HG03097 (cell line): ENCODE measurements around the gene XRN1.
A peak's percentile ranks its signal among the peaks of the same experiment; 100 is the strongest.
"Not testable (repeated sequence)": the region's sequence is repeated elsewhere in the genome, so short reads cannot be mapped to it uniquely, and the experiment has no call there.

Experiments
- ATAC-seq: cut with Tn5 transposase; IDR thresholded peaks from one replicate; pipeline ENCODE4 v1.9.1; 2021; ENCODE audit not compliant: unreplicated experiment, low FRiP score

XRN1 gene

DNA sequence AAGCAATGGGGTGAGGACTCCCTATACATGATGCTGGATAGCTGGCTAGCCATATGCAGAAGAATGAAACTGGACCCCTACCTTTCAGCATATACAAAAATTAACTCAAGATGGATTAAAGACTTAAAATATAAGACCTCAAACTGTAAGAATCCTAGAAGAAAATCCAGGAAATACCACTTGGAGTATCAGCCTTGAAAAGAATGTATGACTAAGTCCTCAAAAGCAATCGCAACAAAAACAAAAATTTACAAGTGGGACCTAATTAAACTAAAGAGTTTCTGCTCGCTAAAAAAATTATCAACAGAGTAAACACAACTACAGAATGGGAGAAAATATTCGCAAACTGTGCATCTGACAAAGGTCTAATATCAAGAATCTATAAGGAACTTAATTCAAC lies 94.3 kb downstream of the XRN1 start:
- ATAC-seq = no peak

DNA sequence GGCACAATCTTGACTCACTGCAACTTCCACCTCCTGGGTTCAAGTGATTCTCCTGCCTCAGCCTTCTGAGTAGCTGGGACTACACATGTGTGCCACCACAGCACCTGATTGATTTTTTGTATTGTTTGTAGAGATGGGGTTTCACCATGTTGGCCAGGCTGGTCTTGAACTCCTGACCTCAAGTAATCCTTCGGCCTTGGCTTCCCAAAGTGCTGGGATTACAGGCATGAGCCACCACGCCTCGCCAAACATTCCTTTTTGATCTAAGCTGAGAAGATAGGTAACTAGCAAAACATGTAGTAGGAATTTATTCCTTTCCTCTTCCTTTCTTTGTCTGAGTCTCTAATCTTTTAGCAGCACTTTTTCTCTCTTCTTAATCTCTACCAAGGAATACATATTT lies 95.1 kb downstream of the XRN1 start:
- ATAC-seq = not testable (repeated sequence)

GRCh38 chr3:142348460-142348859 lies 99.4 kb downstream of the XRN1 start:
- no peak for ATAC-seq

- ATAC-seq = no peak
These were observed 109.8 kb downstream of the XRN1 start for GRCh38 chr3:142337994-142338393.

DNA sequence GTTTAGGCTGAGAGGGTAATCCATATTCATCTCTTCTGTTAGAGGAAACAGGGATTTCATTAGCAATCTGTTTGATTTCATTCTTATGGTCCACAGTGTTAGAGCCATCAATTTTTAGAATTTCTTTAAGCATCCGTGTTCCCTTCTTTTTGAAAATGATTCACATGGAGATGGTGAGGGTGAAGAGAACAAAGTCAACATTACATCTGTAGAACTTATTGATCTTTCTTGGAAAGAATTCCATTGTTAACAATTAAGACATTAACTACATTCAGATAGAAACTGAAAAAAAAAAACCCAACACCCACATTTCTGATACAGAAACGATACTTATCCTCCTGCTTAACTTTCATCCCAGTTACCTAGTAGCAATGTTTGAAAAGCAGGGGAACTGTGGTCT lies 115.4 kb downstream of the XRN1 start:
- no peak for ATAC-seq

GRCh38 chr3:142324275-142324953 lies 123.4 kb downstream of the XRN1 start:
- not testable (repeated sequence) for ATAC-seq

- no peak for ATAC-seq
These were observed 127.9 kb downstream of the XRN1 start for GRCh38 chr3:142319912-142320311.

- ATAC-seq = no peak
These were observed 128.7 kb downstream of the XRN1 start for GRCh38 chr3:142319094-142319493.

DNA sequence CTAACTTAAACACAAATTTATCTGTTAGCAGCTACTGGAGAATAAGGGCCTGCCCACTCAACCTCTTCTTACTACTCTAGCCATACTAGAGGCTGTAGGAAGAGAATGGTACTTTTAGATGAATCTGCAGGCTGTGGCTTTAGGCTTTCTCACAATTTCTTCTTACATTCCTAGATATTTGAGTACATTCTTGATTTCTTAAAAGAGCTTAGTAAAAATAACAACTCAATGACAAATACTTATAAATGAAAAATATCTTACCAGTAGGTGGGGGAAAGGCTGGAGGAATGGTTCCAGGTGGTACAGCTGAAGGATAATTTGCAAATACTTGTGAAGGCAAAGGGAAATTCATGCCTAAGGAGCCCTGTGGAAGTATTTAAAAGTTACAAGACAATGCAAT lies 129.5 kb downstream of the XRN1 start:
- ATAC-seq = no peak

DNA sequence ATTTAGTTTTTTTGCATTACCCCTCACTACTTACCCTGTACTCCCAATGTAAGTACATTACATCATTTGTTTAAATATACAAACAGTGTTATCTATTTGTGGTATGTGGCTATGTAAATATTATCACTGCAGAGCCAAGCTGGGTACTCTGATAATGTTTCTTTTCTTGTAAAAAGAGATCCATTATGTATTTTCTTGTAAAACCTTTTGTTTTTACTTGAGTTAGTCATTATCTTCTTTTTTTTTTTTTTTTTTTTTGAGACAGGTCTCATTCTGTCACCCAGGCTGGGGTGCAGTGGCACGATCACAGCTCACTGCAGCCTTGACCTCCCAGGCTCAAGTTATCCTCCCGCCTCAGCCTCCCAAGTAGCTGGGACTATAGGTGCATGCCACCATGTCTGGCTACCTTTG lies 131.9 kb downstream of the XRN1 start:
- not testable (repeated sequence) for ATAC-seq

- ATAC-seq = no peak
These were observed 132.8 kb downstream of the XRN1 start for GRCh38 chr3:142315083-142315482.

- no peak for ATAC-seq
These were observed 137.4 kb downstream of the XRN1 start for GRCh38 chr3:142310439-142310838.

DNA sequence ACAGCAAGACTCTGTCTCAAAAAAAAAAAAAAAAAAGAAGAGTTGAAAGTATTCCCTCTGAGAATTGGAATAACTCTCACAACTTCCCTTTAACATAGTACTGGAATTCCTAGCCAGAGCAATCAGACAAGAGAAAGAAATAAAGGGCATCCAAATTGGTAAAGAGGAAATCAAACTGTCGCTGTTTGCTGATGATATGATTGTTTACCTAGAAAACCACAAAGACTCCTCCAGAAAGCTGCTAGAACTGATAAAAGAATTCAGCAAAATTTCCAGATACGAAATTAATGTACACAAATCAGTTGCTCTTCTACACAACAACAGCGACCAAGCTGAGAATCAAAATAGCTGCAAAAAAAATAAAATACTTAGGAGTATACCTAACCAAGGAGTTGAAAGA lies 145.0 kb downstream of the XRN1 start:
- ATAC-seq = not testable (repeated sequence)

DNA sequence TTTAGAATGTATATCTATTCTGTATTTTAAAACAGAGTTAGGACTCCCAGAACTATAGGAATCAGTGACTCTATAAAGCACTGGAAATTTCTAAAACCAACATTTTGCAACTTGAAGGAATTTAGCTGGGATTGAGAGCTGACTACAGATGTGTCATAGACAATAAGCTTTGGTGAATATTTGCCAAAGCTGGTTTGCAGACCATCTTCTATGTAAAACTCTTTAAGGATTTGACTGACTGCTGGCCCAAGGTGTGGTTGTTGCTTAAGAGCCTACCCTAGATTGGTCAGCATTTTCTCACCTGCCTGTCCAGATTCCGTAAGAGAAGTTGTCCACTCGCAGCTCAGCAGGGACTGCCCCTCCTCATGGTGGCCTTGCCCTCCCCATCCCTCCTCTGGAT lies 149.2 kb downstream of the XRN1 start:
- ATAC-seq = no peak

GRCh38 chr3:142296507-142296906 lies 151.3 kb downstream of the XRN1 start:
- no peak for ATAC-seq

GRCh38 chr3:142287866-142288638 lies 159.8 kb downstream of the XRN1 start:
- no peak for ATAC-seq

DNA sequence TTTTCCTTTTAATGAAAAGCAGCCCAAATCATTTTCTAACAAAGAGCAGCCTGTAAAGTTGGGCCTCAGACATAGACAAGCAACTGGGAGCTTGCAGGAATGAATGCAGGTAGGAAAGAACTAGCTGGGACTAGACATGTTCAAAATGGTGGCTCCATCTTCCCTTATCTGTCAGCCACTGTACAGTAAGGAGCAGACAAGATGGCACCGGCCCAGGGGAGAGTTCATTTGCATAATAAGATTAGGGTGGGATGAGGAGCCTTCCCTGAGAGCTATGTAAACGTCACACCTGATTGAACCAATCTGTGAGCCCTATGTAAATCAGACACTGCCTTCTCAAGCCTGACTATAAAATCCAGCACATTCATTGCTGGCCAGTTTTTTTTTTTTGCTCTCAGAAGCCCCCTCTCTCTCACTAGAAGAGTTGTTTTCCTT lies 162.7 kb downstream of the XRN1 start:
- ATAC-seq = no peak

GRCh38 chr3:142282503-142282902 lies 165.3 kb downstream of the XRN1 start:
- no peak for ATAC-seq

- ATAC-seq = no peak
These were observed 166.4 kb downstream of the XRN1 start for GRCh38 chr3:142281474-142281873.

DNA sequence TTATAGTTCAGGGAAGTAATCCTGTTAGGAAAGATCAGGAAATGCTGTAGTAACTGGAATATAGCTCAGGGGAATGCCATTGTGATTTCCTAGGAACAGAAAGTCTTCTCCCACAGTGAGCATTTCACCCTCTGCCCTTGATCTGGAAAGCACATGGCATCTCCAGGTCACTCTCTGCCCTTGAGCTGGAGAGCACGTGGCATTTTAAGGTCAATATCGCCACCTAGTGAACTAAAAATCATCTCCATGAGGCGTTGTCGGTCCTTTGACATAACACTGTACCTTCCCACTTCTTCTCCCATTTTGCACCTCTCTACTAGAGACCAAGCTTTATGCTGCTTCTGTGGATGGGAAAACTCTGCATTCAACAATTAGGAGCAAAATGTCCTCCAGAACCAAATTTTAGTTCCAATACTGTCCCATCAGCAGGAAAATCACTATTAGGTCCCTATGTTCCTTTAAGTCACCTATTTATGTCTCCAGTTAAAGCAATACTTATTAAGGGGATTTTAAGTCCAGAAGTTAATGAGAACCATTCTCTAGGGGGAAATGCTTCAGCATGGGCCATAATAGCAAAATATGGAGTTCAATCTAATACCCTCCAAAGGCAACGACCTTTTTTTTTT lies 167.8 kb downstream of the XRN1 start:
- peak; percentile 86 for ATAC-seq

GRCh38 chr3:142278451-142278850 lies 169.4 kb downstream of the XRN1 start:
- ATAC-seq = no peak

DNA sequence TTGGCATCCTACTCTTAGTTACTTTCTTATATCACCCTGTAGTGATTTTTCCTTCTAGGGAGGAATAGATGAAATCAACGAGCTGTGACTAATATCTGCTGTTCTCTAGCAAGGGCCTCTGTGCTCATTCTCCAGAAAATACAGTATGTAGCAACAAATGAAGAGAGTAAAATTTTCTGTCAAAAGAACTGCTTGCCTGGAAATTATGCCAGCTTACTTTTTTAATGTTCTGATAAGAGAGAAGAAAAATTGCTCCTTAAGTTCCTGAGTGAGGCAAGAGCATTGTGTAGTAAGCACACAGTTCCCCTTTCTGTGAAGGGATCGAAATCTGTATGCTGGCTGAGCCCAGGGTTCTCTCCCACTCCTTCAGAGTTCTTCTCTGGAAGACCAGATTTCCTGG lies 171.1 kb downstream of the XRN1 start:
- ATAC-seq = no peak
